Measurements from ENCODE around the gene PRKCA.

- TF ChIP-seq CTCF (IDR thresholded peaks at IDR 0.05) (no peak), POLR2A (IDR thresholded peaks at IDR 0.05) (no peak)
These were observed 473.5 kb downstream of the PRKCA start for GRCh38 chr17:66775881-66776400.
